ENCODE data around the gene ACER3.
"Not testable (repeated sequence)": the region's sequence is repeated elsewhere in the genome, so short reads cannot be mapped to it uniquely, and the experiment has no call there.

Gene ACER3

GRCh38 chr11:76860539-76861475 lies at the start of gene ACER3:
ACER3 (plus strand) TSS chr11:76860918; CDS start chr11:76860977, 59 bp downstream.
- peak; percentile 94 for DNase-seq

GRCh38 chr11:76811259-76811658 lies 49.5 kb upstream of the ACER3 start:
- DNase-seq: no peak

GRCh38 chr11:76814414-76814813 lies 46.3 kb upstream of the ACER3 start:
- no peak for DNase-seq

GRCh38 chr11:76815678-76816077 lies 45.0 kb upstream of the ACER3 start:
- not testable (repeated sequence) for DNase-seq

- no peak for DNase-seq
These were observed 40.5 kb upstream of the ACER3 start for GRCh38 chr11:76820184-76820566.

- not testable (repeated sequence) for DNase-seq
These were observed 39.3 kb upstream of the ACER3 start for GRCh38 chr11:76821396-76821795.

- DNase-seq: no peak
These were observed 38.3 kb upstream of the ACER3 start for GRCh38 chr11:76822406-76822805.

- no peak for DNase-seq
These were observed 37.2 kb upstream of the ACER3 start for GRCh38 chr11:76823481-76824028.

- DNase-seq: no peak
These were observed 36.4 kb upstream of the ACER3 start for GRCh38 chr11:76824083-76824939.

GRCh38 chr11:76824980-76825725 lies 35.6 kb upstream of the ACER3 start:
- DNase-seq: no peak

- no peak for DNase-seq
These were observed 34.9 kb upstream of the ACER3 start for GRCh38 chr11:76825726-76826396.

GRCh38 chr11:76826508-76826907 lies 34.2 kb upstream of the ACER3 start:
- DNase-seq: not testable (repeated sequence)

- not testable (repeated sequence) for DNase-seq
These were observed 33.7 kb upstream of the ACER3 start for GRCh38 chr11:76827005-76827404.

GRCh38 chr11:76830639-76831327 lies 29.9 kb upstream of the ACER3 start:
- no peak for DNase-seq

GRCh38 chr11:76831686-76832310 lies 28.9 kb upstream of the ACER3 start:
- no peak for DNase-seq

GRCh38 chr11:76832361-76832760 lies 28.4 kb upstream of the ACER3 start:
- DNase-seq: no peak

GRCh38 chr11:76834151-76834550 lies 26.6 kb upstream of the ACER3 start:
- DNase-seq: no peak

GRCh38 chr11:76835036-76835435 lies 25.7 kb upstream of the ACER3 start:
- no peak for DNase-seq

GRCh38 chr11:76835928-76836612 lies 24.6 kb upstream of the ACER3 start:
- no peak for DNase-seq

GRCh38 chr11:76836613-76837291 lies 24.0 kb upstream of the ACER3 start:
- DNase-seq: no peak
